ENCODE data around the gene PATE3. TPM values are rescaled to one million over a fixed set of nuclear protein-coding genes. Genes with fewer than 3 reads are reported as not detected.

PATE3 gene
- polyA plus RNA-seq, 3 donors: not detected

- Mint-ChIP-seq H3K36me3 (no peaks in the 10 kb centered on the region), H3K27ac (no peak overlapping the region)
- WGBS (ENCODE audit: insufficient coverage): no CpG with 5 or more reads among the region's 2 CpGs
Observed at GRCh38 chr11:125750629-125751028, 37.3 kb upstream of the PATE3 start.

GRCh38 chr11:125756050-125756449 is 31.9 kb upstream of the PATE3 start:
- no peak overlapping the region for H2AFZ ChIP-seq (ENCODE audit: insufficient read depth, low read depth, low read length, poor library complexity, severe bottlenecking)

More at GRCh38 chr11:125750629-125751028, 37.3 kb upstream of the PATE3 start:
- no peaks in the 10 kb centered on the region for H3K9me3 ChIP-seq (replicated peaks in 1 of 2; ENCODE audit: control insufficient read depth in 1 of 2, insufficient read depth in 1 of 2, low read length in 2 of 2)
- no peak overlapping the region for H3K9ac ChIP-seq (ENCODE audit: insufficient read depth, low read length, poor library complexity, severe bottlenecking)
- no peak overlapping the region for H2AFZ ChIP-seq (ENCODE audit: insufficient read depth, low read depth, low read length, poor library complexity, severe bottlenecking)
- H3K27ac ChIP-seq (ENCODE audit: low read depth in 1 of 2, low read length in 2 of 2): no peak overlapping the region
- TF ChIP-seq CTCF (IDR thresholded peaks at IDR 0.05): no peak
- no peaks in the 10 kb centered on the region for H4K20me1 ChIP-seq (ENCODE audit: insufficient read depth, low read length)
- no peaks in the 10 kb centered on the region for H3K79me2 ChIP-seq (ENCODE audit: insufficient read depth, low read length)
- peaks cover 0 to 6% (median 0%) of the 10 kb centered on the region in 7 donors for H3K9me3 Mint-ChIP-seq
- H3K27me3 Mint-ChIP-seq (ENCODE audit: low read depth in 3 of 3): peaks cover 0 to 3% (median 0%) of the 10 kb centered on the region in 3 donors
- no peaks in the 10 kb centered on the region for H3K4me1 Mint-ChIP-seq
- DNase-seq: no peak
- no peak overlapping the region for H3K4me2 ChIP-seq (replicated peaks; ENCODE audit: extremely low read depth, low read length, poor library complexity, severe bottlenecking)
- H3K4me3 ChIP-seq (replicated peaks in 1 of 3; ENCODE audit: low read depth in 2 of 3, low read length in 3 of 3): no peak overlapping the region
- no peaks in the 10 kb centered on the region for H3K4me1 ChIP-seq (ENCODE audit: control insufficient read depth in 1 of 2, insufficient read depth in 2 of 2, low read length in 2 of 2)
- intact Hi-C loops (cut with micrococcal nuclease): no loop called here
- H3K4me3 Mint-ChIP-seq: no peak overlapping the region
- H3K27me3 ChIP-seq (ENCODE audit: control insufficient read depth in 2 of 2, insufficient read depth in 2 of 2, low read length in 2 of 2): no peaks in the 10 kb centered on the region
- no peaks in the 10 kb centered on the region for H3K36me3 ChIP-seq (replicated peaks in 1 of 2; ENCODE audit: control insufficient read depth in 1 of 2, insufficient read depth in 2 of 2, low read length in 2 of 2)

More at GRCh38 chr11:125756050-125756449, 31.9 kb upstream of the PATE3 start:
- Histone ChIP-seq H3K79me2 (ENCODE audit: insufficient read depth, low read length) (no peaks in the 10 kb centered on the region), H4K20me1 (ENCODE audit: insufficient read depth, low read length) (no peaks in the 10 kb centered on the region), H3K27ac (ENCODE audit: low read depth in 1 of 2, low read length in 2 of 2) (no peak overlapping the region), H3K36me3 (replicated peaks in 1 of 2; ENCODE audit: control insufficient read depth in 1 of 2, insufficient read depth in 2 of 2, low read length in 2 of 2) (no peaks in the 10 kb centered on the region), H3K9me3 (replicated peaks in 1 of 2; ENCODE audit: control insufficient read depth in 1 of 2, insufficient read depth in 1 of 2, low read length in 2 of 2) (no peaks in the 10 kb centered on the region), H3K9ac (ENCODE audit: insufficient read depth, low read length, poor library complexity, severe bottlenecking) (no peak overlapping the region), H3K4me2 (replicated peaks; ENCODE audit: extremely low read depth, low read length, poor library complexity, severe bottlenecking) (no peak overlapping the region), H3K4me3 (replicated peaks in 1 of 3; ENCODE audit: low read depth in 2 of 3, low read length in 3 of 3) (no peak overlapping the region), H3K4me1 (ENCODE audit: control insufficient read depth in 1 of 2, insufficient read depth in 2 of 2, low read length in 2 of 2) (no peaks in the 10 kb centered on the region), H3K27me3 (ENCODE audit: control insufficient read depth in 2 of 2, insufficient read depth in 2 of 2, low read length in 2 of 2) (no peaks in the 10 kb centered on the region)
- no peak for DNase-seq
- H3K27ac Mint-ChIP-seq: no peak overlapping the region
- peaks cover 0 to 2% (median 0%) of the 10 kb centered on the region in 3 donors for H3K27me3 Mint-ChIP-seq (ENCODE audit: low read depth in 3 of 3)
- no peaks in the 10 kb centered on the region for H3K36me3 Mint-ChIP-seq
- H3K4me3 Mint-ChIP-seq: no peak overlapping the region
- WGBS (ENCODE audit: insufficient coverage): 80% methylated on average over 7 of the region's 7 CpGs
- intact Hi-C loops (cut with micrococcal nuclease): no loop called here
- no peak for TF ChIP-seq CTCF (IDR thresholded peaks at IDR 0.05)
- peaks cover 0 to 10% (median 6%) of the 10 kb centered on the region in 7 donors for H3K9me3 Mint-ChIP-seq
- no peaks in the 10 kb centered on the region for H3K4me1 Mint-ChIP-seq
